K562 (cell line): ENCODE measurements around the gene FADS1. TPM values are rescaled to one million over a fixed set of nuclear protein-coding genes. Genes with fewer than 3 reads are reported as not detected.

ENCODE experiments used
- CEBPB ChIP-seq: fragments of 450-650 bp; IDR thresholded peaks from 2 replicates; pipeline ENCODE4 v1.6.1; 2016; ENCODE audit warnings: missing genetic modification characterization, missing compliant biosample characterization
- ZBTB17 ChIP-seq: fragments of 450-650 bp; formaldehyde crosslinking; IDR thresholded peaks from 2 replicates; pipeline ENCODE4 v1.4.0; 2020; ENCODE audit warnings: mild to moderate bottlenecking
- ZNF282 ChIP-seq: sonication (generic); formaldehyde crosslinking; IDR thresholded peaks from 2 replicates; pipeline ENCODE4 v1.8.1; 2023; ENCODE audit warnings: missing genetic modification reagents
- polyA plus RNA-seq, 8 experiments: library from polyadenylated mRNA; depleted of rRNA in 4 of 8; stranded (reverse) in 5 of 8; unstranded in 3 of 8; fragments of >200 nt; fragmentation: Nextera tagmentation in 2 of 8; fragmentation: Illumina TruSeq in 1 of 8; extraction: Ambion mirVana in 2 of 8; extraction: Trizol in 1 of 8; gene quantifications; 2 replicates each; pipeline versions ENCODE4 v1.2.1 to v1.2.3, GENCODE V29; 2011 to 2014; ENCODE audit warnings: inconsistent platforms in 1 of 8, missing spikeins in 1 of 8
- total RNA-seq, 7 experiments: library from RNA; depleted of rRNA in 6 of 7; stranded (reverse); fragments of >200 nt in 6 of 7; fragmentation: Illumina TruSeq in 2 of 7; extraction: Trizol in 2 of 7; gene quantifications; 2 replicates each; pipeline versions ENCODE4 v1.2.1 to v1.2.3, GENCODE V29; 2011 to 2021; ENCODE audit warnings: low replicate concordance in 1 of 7
- TF ChIP-seq, protein P1 (sequence below): sonication (generic); formaldehyde crosslinking; IDR thresholded peaks from 2 replicates; pipeline ENCODE4 v1.8.0; 2022; ENCODE audit warnings: mild to moderate bottlenecking, missing genetic modification reagents
- TF ChIP-seq, protein P2 (sequence below): sonication (generic); formaldehyde crosslinking; IDR thresholded peaks from 2 replicates; pipeline ENCODE4 v1.8.0; 2022; ENCODE audit warnings: missing genetic modification reagents, mild to moderate bottlenecking, moderate library complexity, borderline replicate concordance
- TF ChIP-seq, protein P3 (sequence below), 2 experiments: fragments of 150-350 bp in 1 of 2; IDR thresholded peaks; 2 replicates each; pipeline ENCODE4 v1.6.1; 2012 to 2016; ENCODE audit warnings: low read depth in 2 of 2, low read length in 2 of 2, mild to moderate bottlenecking in 1 of 2, moderate library complexity in 1 of 2

FADS1 gene
- total and polyA plus RNA-seq, 9 of the 15 experiments (the other 6 are each of a cell fraction or from before 2014, with no cell fraction given) = 110 to 864 (median 364) TPM

DNA sequence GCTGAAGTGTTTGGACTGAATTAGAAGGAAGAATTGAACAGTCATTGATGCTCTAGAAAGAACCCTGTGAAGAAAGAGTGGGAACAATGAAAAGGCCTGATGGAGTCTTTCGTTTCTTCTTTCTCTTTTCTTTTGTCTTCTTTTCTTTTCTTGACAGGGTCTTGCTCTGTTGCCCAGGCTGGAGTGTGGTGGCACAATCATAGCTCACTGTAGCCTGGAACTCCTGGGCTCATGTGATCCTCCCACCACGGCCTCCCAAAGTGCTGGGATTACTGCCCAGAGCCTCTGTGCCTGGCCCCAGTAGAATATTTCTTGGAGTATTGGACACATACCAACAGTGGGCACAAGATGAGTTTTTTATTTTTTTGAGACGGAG, 23.0 kb downstream of the FADS1 start (continued):
- TF ChIP-seq, protein P1, sequence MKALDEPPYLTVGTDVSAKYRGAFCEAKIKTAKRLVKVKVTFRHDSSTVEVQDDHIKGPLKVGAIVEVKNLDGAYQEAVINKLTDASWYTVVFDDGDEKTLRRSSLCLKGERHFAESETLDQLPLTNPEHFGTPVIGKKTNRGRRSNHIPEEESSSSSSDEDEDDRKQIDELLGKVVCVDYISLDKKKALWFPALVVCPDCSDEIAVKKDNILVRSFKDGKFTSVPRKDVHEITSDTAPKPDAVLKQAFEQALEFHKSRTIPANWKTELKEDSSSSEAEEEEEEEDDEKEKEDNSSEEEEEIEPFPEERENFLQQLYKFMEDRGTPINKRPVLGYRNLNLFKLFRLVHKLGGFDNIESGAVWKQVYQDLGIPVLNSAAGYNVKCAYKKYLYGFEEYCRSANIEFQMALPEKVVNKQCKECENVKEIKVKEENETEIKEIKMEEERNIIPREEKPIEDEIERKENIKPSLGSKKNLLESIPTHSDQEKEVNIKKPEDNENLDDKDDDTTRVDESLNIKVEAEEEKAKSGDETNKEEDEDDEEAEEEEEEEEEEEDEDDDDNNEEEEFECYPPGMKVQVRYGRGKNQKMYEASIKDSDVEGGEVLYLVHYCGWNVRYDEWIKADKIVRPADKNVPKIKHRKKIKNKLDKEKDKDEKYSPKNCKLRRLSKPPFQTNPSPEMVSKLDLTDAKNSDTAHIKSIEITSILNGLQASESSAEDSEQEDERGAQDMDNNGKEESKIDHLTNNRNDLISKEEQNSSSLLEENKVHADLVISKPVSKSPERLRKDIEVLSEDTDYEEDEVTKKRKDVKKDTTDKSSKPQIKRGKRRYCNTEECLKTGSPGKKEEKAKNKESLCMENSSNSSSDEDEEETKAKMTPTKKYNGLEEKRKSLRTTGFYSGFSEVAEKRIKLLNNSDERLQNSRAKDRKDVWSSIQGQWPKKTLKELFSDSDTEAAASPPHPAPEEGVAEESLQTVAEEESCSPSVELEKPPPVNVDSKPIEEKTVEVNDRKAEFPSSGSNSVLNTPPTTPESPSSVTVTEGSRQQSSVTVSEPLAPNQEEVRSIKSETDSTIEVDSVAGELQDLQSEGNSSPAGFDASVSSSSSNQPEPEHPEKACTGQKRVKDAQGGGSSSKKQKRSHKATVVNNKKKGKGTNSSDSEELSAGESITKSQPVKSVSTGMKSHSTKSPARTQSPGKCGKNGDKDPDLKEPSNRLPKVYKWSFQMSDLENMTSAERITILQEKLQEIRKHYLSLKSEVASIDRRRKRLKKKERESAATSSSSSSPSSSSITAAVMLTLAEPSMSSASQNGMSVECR (CRISPR knock-in tag) = peak; percentile 29; the same call in 1 of the 2 replicates
- TF ChIP-seq, protein P2, sequence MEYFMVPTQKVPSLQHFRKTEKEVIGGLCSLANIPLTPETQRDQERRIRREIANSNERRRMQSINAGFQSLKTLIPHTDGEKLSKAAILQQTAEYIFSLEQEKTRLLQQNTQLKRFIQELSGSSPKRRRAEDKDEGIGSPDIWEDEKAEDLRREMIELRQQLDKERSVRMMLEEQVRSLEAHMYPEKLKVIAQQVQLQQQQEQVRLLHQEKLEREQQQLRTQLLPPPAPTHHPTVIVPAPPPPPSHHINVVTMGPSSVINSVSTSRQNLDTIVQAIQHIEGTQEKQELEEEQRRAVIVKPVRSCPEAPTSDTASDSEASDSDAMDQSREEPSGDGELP = no peak
- TF ChIP-seq, protein P3, sequence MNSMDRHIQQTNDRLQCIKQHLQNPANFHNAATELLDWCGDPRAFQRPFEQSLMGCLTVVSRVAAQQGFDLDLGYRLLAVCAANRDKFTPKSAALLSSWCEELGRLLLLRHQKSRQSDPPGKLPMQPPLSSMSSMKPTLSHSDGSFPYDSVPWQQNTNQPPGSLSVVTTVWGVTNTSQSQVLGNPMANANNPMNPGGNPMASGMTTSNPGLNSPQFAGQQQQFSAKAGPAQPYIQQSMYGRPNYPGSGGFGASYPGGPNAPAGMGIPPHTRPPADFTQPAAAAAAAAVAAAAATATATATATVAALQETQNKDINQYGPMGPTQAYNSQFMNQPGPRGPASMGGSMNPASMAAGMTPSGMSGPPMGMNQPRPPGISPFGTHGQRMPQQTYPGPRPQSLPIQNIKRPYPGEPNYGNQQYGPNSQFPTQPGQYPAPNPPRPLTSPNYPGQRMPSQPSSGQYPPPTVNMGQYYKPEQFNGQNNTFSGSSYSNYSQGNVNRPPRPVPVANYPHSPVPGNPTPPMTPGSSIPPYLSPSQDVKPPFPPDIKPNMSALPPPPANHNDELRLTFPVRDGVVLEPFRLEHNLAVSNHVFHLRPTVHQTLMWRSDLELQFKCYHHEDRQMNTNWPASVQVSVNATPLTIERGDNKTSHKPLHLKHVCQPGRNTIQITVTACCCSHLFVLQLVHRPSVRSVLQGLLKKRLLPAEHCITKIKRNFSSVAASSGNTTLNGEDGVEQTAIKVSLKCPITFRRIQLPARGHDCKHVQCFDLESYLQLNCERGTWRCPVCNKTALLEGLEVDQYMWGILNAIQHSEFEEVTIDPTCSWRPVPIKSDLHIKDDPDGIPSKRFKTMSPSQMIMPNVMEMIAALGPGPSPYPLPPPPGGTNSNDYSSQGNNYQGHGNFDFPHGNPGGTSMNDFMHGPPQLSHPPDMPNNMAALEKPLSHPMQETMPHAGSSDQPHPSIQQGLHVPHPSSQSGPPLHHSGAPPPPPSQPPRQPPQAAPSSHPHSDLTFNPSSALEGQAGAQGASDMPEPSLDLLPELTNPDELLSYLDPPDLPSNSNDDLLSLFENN (IDR thresholded peaks at IDR 0.05; ENCODE audit: low read depth in 2 of 2, low read length in 2 of 2) = no peak
- TF ChIP-seq ZNF282 (CRISPR knock-in tag) (no peak), ZBTB17 (CRISPR knock-in tag) (no peak), CEBPB (tag) (no peak)
